Fibroblast of upper back skin (primary cell): Measurements from ENCODE around the gene EVC.
A peak's percentile ranks its signal among the peaks of the same experiment; 100 is the strongest.
"Not testable (repeated sequence)": the region's sequence is repeated elsewhere in the genome, so short reads cannot be mapped to it uniquely, and the experiment has no call there.

Source experiments
- DNase-seq: peaks from one replicate; pipeline ENCODE4 v3.0.0-alpha.2; 2013

The EVC gene

DNA sequence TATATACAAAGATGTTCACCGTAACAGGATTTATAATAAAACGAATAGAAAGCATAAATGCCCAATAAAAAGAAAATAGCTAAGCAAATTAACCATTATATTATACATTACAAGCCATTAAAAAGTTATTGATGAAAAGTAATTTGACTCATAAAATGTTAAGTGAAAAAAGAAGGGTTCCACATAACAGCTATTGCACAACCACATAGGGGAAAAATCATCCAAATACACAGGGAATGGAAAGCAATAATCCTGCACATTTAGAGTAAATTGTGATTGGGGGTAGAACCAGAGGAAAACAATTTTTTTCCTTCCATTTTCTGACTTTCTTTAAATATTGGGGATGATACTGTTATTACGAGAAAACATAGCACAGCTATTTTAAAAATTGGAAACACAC, 143.9 kb downstream of the EVC start:
- DNase-seq = no peak

DNA sequence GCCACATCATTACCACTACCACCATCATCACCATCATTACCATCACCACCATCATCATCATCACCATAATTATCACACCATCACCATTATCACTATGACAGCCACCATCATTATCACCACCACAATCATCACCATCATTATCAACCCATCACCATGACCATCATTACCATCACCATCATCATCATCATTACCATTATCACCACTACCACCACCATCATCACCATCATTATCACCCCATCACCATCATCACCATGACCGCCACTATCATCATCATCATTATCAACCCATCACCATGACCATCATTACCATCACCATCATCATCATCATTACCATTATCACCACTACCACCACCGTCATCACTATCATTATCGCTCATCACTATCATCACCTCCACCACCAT, 145.4 kb downstream of the EVC start:
- DNase-seq = not testable (repeated sequence)

DNA sequence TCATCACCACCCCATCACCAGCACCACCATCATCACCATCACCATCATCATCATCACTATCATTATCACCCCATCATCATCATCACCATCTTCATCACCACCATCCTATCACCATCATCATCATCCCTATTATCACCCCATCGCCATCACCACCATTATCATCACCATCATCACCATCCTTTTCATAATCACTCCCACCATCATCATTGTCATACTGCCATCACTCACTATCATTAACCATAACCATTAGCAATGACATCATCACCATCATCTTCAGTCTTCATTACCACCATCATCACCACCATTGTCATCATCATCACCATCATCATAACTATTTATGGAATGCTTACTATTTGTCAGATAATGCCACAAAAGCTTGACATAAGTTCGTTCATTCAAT, 146.2 kb downstream of the EVC start:
- no peak for DNase-seq

DNA sequence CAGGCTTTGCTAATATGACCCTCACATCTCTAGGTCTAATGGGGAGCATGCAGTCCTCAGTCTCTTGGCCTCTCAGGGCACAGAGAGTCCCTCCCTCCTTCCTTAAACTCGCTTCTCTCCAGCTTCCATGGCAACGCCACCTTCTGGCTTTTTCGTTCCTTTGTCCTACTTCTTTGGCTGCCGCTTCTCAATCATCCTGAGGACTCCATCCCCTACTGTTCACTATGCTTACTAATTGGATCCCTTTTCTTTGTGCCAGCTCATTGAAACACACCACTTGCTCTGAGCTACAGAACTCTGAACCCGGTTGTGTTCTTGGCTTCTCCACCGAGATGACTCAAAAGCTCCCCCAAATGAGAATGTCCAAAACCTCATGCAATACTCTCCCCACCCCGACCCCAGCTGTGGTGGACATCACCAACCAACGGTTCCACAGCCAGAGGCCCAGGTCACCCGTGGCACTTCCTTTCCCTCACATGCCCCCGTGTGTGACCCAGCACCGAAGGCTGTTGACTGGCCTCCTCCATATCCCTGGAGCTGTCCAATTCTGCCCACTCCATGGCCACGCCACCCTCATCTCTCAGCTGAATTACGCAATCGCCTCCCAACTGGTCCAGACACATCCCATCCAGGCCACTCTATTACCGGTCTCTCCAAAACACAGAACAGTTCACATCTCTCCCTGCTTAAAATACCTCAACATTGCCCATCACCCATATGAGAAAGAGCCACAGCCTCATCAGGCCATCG, 147.2 kb downstream of the EVC start:
- DNase-seq = no peak

DNA sequence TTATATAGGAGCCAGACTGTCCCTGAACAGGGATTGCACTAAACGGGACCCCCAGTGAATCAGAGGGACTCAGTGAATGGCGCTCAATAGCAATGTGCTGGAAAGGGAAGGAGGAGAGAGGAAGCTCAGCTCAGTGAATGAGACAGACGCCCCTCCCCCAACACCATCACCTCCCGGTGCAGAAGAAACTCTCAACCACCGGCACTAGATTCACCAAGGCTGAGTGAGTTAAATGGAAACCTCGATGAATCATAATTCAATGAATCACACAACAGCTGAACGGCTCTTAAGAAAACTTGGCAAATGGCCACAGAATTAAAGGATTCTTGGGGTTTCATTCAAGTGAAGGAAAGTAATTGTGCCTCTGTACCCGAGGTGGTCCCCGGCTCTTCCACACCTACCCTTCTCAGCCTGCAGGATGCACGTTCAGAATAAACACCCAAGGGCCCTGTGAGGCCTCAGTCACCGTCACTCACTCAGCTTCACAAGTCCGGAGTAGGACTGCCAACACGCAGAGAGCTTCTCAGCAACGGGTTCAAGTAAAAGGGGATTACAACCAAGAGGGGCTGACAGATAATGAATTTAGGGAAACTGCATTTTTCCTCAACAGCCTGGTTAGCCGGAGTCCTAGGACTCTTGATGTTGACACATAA, 152.6 kb downstream of the EVC start:
- DNase-seq = peak; percentile 96
